CD4-positive, alpha-beta T cell (primary cell): ENCODE data around the gene ICAM5. TPM values are rescaled to one million over a fixed set of nuclear protein-coding genes. Genes with fewer than 3 reads are reported as not detected.

Experiments used
- ATAC-seq: fragments of 200-7000 bp; cut with Tn5 transposase; one replicate; pipeline ENCODE4 v1.10.0; 2022; ENCODE audit warnings: mild to moderate bottlenecking; ENCODE audit not compliant: poor library complexity
- CTCF ChIA-PET: fragments of 350-600 bp; sonication (Branson Sonifier 250); formaldehyde crosslinking; loops from one replicate; lab custom pipeline; 2021; ENCODE audit warnings: antibody characterized with exemption, inconsistent platforms; lab: Charles Lee
- POLR2A ChIA-PET: fragments of 350-600 bp; sonication (Branson Sonifier 250); formaldehyde crosslinking; loops from one replicate; lab custom pipeline; 2021; ENCODE audit warnings: antibody characterized with exemption, inconsistent platforms; lab: Charles Lee
- DNase-seq, 14 experiments: peaks; one replicate each; pipeline ENCODE4 v3.0.0-alpha.2; 2013 to 2020; ENCODE audit warnings: mixed read lengths in 2 of 14
- H3K27ac ChIP-seq, 2 donors: one replicate each; pipeline versions ENCODE4 v1.5.1 to v1.7.0; 2013; ENCODE audit warnings: low read length in 2 of 2, low read depth in 1 of 2, mild to moderate bottlenecking in 1 of 2
- H3K27me3 ChIP-seq, 2 experiments: 1 replicate in 1 of 2; 2 replicates in 1 of 2; pipeline versions ENCODE4 v1.6.1 to v1.7.0; 2013; ENCODE audit warnings: low read length in 2 of 2, control low read depth in 1 of 2, mild to moderate bottlenecking in 1 of 2, moderate library complexity in 1 of 2; ENCODE audit not compliant: insufficient read depth in 2 of 2, control insufficient read depth in 1 of 2
- H3K36me3 ChIP-seq: one replicate; pipeline ENCODE4 v1.6.1; 2013; ENCODE audit warnings: low read length, control low read depth; ENCODE audit not compliant: insufficient read depth
- H3K4me1 ChIP-seq: one replicate; pipeline ENCODE4 v1.6.1; 2013; ENCODE audit warnings: low read length, control low read depth; ENCODE audit not compliant: insufficient read depth
- H3K4me3 ChIP-seq: one replicate; pipeline ENCODE4 v1.5.1; 2013; ENCODE audit warnings: mild to moderate bottlenecking, low read length, moderate library complexity
- H3K9me3 ChIP-seq, 2 experiments: 1 replicate in 1 of 2; 2 replicates in 1 of 2; pipeline versions ENCODE4 v1.6.1 to v1.7.0; 2013; ENCODE audit warnings: low read length in 2 of 2, mild to moderate bottlenecking in 2 of 2, control low read depth in 1 of 2, moderate library complexity in 1 of 2; ENCODE audit not compliant: control insufficient read depth in 1 of 2, insufficient read depth in 1 of 2
- H3K27ac Mint-ChIP-seq: one replicate; pipeline ENCODE4 v1.8.0; 2020; ENCODE audit warnings: mixed read lengths
- H3K27me3 Mint-ChIP-seq: one replicate; pipeline ENCODE4 v1.8.0; 2021; ENCODE audit warnings: mixed read lengths
- H3K36me3 Mint-ChIP-seq: one replicate; pipeline ENCODE4 v1.8.0; 2021; ENCODE audit warnings: low read depth, mixed read lengths
- H3K4me1 Mint-ChIP-seq: one replicate; pipeline ENCODE4 v1.8.0; 2021; ENCODE audit warnings: low read depth, mixed read lengths
- H3K4me3 Mint-ChIP-seq: one replicate; pipeline ENCODE4 v1.8.0; 2020; ENCODE audit warnings: mild to moderate bottlenecking, mixed read lengths
- H3K9me3 Mint-ChIP-seq: one replicate; pipeline ENCODE4 v1.8.0; 2020; ENCODE audit warnings: mixed read lengths
- intact Hi-C, 2 experiments: fragments of 100-400 bp; cut with DNase I in 1 of 2; cut with micrococcal nuclease in 1 of 2; formaldehyde crosslinking; loops; one replicate each; pipeline versions ENCODE4 v1.15.1 to v1.9.0; 2023 to 2025; cut with DNase I, micrococcal nuclease
- total RNA-seq, 174 experiments: library from RNA in 2 of 174; stranded (reverse) in 2 of 174; gene quantifications; one replicate each; pipeline ENCODE4 v1.2.3 and lab custom pipeline; 2021 to 2026
- TF ChIP-seq, protein P1 (sequence below): fragments of 200-600 bp; IDR thresholded peaks from one replicate; pipeline ENCODE4 v1.8.0; 2022; ENCODE audit warnings: antibody characterized with exemption, mild to moderate bottlenecking

The ICAM5 gene
- total RNA-seq, 2 experiments from 2014 or later: not detected

GRCh38 chr19:10270180-10270615, 19.6 kb upstream of the ICAM5 start:
- peak overlapping the region; percentile 80 for H3K4me3 ChIP-seq
- POLR2A ChIA-PET: interaction anchor here (0.8 to 4.0 kb wide), 18 partner anchors 11 to 233 kb away, joined by 3 to 69 read pairs (median 8); partner anchors contain the start of genes CDC37, ICAM4, ICAM5 and KEAP1
- no peaks in the 10 kb centered on the region for H3K27me3 ChIP-seq
- H3K9me3 ChIP-seq: no peaks in the 10 kb centered on the region
- peak in 11 of 14 experiments; percentile 35 to 89 (median 54) for DNase-seq
- Mint-ChIP-seq H3K36me3 (peaks cover 11% of the 10 kb centered on the region), H3K27me3 (no peaks in the 10 kb centered on the region), H3K4me1 (peaks cover 38% of the 10 kb centered on the region), H3K27ac (peak overlapping the region; percentile 80), H3K9me3 (no peaks in the 10 kb centered on the region), H3K4me3 (peak overlapping the region; percentile 86)
- CTCF ChIA-PET: interaction anchor here (0.9 to 6.4 kb wide), 10 partner anchors 9 to 339 kb away, joined by 3 to 102 read pairs (median 10); partner anchors contain the start of genes ICAM5 and TYK2
- H3K36me3 ChIP-seq: peaks cover 6% of the 10 kb centered on the region
- TF ChIP-seq, protein P1, sequence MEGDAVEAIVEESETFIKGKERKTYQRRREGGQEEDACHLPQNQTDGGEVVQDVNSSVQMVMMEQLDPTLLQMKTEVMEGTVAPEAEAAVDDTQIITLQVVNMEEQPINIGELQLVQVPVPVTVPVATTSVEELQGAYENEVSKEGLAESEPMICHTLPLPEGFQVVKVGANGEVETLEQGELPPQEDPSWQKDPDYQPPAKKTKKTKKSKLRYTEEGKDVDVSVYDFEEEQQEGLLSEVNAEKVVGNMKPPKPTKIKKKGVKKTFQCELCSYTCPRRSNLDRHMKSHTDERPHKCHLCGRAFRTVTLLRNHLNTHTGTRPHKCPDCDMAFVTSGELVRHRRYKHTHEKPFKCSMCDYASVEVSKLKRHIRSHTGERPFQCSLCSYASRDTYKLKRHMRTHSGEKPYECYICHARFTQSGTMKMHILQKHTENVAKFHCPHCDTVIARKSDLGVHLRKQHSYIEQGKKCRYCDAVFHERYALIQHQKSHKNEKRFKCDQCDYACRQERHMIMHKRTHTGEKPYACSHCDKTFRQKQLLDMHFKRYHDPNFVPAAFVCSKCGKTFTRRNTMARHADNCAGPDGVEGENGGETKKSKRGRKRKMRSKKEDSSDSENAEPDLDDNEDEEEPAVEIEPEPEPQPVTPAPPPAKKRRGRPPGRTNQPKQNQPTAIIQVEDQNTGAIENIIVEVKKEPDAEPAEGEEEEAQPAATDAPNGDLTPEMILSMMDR: no peak
- peaks cover 36% of the 10 kb centered on the region for H3K4me1 ChIP-seq
- peak; percentile 41 for ATAC-seq
- peak overlapping the region; percentile 77 to 95 for H3K27ac ChIP-seq
- intact Hi-C loops: loop anchor here (2.0 to 5.0 kb wide), 2 partner anchors 17 to 47 kb away; partner anchors contain the start of genes FDX2 (in 1 of the 2) and ICAM4 (in 1 of the 2)

DNA sequence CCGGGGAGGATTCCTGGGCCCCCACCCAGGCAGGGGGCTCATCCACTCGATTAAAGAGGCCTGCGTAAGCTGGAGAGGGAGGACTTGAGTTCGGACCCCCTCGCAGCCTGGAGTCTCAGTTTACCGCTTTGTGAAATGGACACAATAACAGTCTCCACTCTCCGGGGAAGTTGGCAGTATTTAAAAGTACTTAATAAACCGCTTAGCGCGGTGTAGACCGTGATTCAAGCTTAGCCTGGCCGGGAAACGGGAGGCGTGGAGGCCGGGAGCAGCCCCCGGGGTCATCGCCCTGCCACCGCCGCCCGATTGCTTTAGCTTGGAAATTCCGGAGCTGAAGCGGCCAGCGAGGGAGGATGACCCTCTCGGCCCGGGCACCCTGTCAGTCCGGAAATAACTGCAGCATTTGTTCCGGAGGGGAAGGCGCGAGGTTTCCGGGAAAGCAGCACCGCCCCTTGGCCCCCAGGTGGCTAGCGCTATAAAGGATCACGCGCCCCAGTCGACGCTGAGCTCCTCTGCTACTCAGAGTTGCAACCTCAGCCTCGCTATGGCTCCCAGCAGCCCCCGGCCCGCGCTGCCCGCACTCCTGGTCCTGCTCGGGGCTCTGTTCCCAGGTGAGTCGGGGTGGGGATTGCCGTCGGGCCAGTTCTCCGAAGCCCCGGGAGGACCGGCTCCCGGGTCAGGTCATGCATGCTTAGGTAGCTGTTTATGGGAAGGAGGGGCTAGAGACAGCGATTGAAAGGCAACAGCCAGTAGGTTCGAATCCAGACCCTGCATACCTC, 18.9 kb upstream of the ICAM5 start, which contains the start of gene ICAM1:
TSS of gene ICAM1 (plus strand) at position 505 of the 779 bp plus-strand sequence. CDS start at position 545, 40 bp downstream.
- Histone ChIP-seq H3K4me1 (peaks cover 36% of the 10 kb centered on the region), H3K9me3 (no peaks in the 10 kb centered on the region), H3K36me3 (peaks cover 7% of the 10 kb centered on the region), H3K4me3 (peak within 1 kb of the TSS; percentile 80), H3K27me3 (no peaks in the 10 kb centered on the region), H3K27ac (peak within 1 kb of the TSS; percentile 77 to 95)
- ChIA-PET CTCF (interaction anchor here (0.5 to 6.4 kb wide), 13 partner anchors 9 to 121 kb away, joined by 3 to 102 read pairs (median 6); partner anchors contain the start of genes ICAM5 and TYK2), POLR2A (interaction anchor here (0.6 to 4.0 kb wide), 23 partner anchors 10 to 435 kb away, joined by 3 to 69 read pairs (median 6); partner anchors contain the start of genes CDC37, FDX2, ICAM4 and ICAM5)
- H3K9me3 Mint-ChIP-seq: no peaks in the 10 kb centered on the region
- peaks cover 38% of the 10 kb centered on the region for H3K4me1 Mint-ChIP-seq
- H3K4me3 Mint-ChIP-seq: peak within 1 kb of the TSS; percentile 86
- intact Hi-C loops: loop anchor here (2.0 to 5.0 kb wide), 2 partner anchors 16 to 46 kb away; partner anchors contain the start of genes FDX2 (in 1 of the 2) and ICAM4 (in 1 of the 2)
- ATAC-seq (peak; percentile 67), DNase-seq (peak in 13 of 14 experiments; percentile 44 to 90 (median 63))
- H3K27ac Mint-ChIP-seq: peak within 1 kb of the TSS; percentile 80
- no peaks in the 10 kb centered on the region for H3K27me3 Mint-ChIP-seq
- H3K36me3 Mint-ChIP-seq: peaks cover 13% of the 10 kb centered on the region
- TF ChIP-seq, protein P1: peak; percentile 31

- H3K4me3 Mint-ChIP-seq: peak overlapping the region; percentile 86
- H3K4me1 ChIP-seq: peaks cover 36% of the 10 kb centered on the region
- H3K27ac Mint-ChIP-seq: peak overlapping the region; percentile 80
- peak overlapping the region; percentile 77 to 95 for H3K27ac ChIP-seq
- DNase-seq (peak in 4 of 14 experiments; percentile 24 to 87 (median 65)), ATAC-seq (no peak)
- CTCF ChIA-PET: interaction anchor here (0.5 to 6.4 kb wide), 10 partner anchors 13 to 120 kb away, joined by 3 to 102 read pairs (median 10); partner anchors contain the start of gene ICAM5
- H3K9me3 Mint-ChIP-seq: no peaks in the 10 kb centered on the region
- H3K4me1 Mint-ChIP-seq: peaks cover 38% of the 10 kb centered on the region
- H3K27me3 Mint-ChIP-seq: no peaks in the 10 kb centered on the region
- no peaks in the 10 kb centered on the region for H3K9me3 ChIP-seq
- POLR2A ChIA-PET: interaction anchor here (0.6 to 4.0 kb wide), 17 partner anchors 9 to 436 kb away, joined by 3 to 69 read pairs (median 10); partner anchors contain the start of genes CDC37, FDX2, ICAM4 and ICAM5
- TF ChIP-seq, protein P1: no peak
- H3K36me3 ChIP-seq: peaks cover 7% of the 10 kb centered on the region
- H3K36me3 Mint-ChIP-seq: peaks cover 13% of the 10 kb centered on the region
- H3K27me3 ChIP-seq: no peaks in the 10 kb centered on the region
- intact Hi-C loops: loop anchor here (2.0 to 5.0 kb wide), 2 partner anchors 15 to 46 kb away; partner anchors contain the start of genes FDX2 (in 1 of the 2) and ICAM4 (in 1 of the 2)
- H3K4me3 ChIP-seq: peak overlapping the region; percentile 80
These were observed 18.1 kb upstream of the ICAM5 start for GRCh38 chr19:10271543-10272086.
